HEK293 (cell line): ENCODE results near the gene DCP1B.

ENCODE experiments used
- ZNF184 ChIP-seq: fragments of 450-650 bp; IDR thresholded peaks from 2 replicates; pipeline ENCODE4 v1.5.1; 2018; ENCODE audit warnings: missing biosample characterization, mild to moderate bottlenecking, missing genetic modification characterization
- ZNF24 ChIP-seq: fragments of 450-650 bp; formaldehyde crosslinking; IDR thresholded peaks from 2 replicates; pipeline ENCODE4 v1.5.1; 2016; ENCODE audit warnings: missing biosample characterization, missing genetic modification characterization
- ZNF555 ChIP-seq: fragments of 450-650 bp; formaldehyde crosslinking; conservative IDR thresholded peaks from 2 replicates; pipeline ENCODE4 v1.5.1; 2017; ENCODE audit warnings: missing biosample characterization, mild to moderate bottlenecking, missing genetic modification characterization, inconsistent platforms
- ZNF585B ChIP-seq: fragments of 450-650 bp; formaldehyde crosslinking; IDR thresholded peaks from 2 replicates; pipeline ENCODE4 v1.5.1; 2016; ENCODE audit warnings: missing biosample characterization, missing genetic modification characterization
- TF ChIP-seq, protein P1 (sequence below): fragments of 450-650 bp; formaldehyde crosslinking; IDR thresholded peaks from 2 replicates; pipeline ENCODE4 v1.5.1; 2016; ENCODE audit warnings: missing biosample characterization, missing genetic modification characterization

DNA sequence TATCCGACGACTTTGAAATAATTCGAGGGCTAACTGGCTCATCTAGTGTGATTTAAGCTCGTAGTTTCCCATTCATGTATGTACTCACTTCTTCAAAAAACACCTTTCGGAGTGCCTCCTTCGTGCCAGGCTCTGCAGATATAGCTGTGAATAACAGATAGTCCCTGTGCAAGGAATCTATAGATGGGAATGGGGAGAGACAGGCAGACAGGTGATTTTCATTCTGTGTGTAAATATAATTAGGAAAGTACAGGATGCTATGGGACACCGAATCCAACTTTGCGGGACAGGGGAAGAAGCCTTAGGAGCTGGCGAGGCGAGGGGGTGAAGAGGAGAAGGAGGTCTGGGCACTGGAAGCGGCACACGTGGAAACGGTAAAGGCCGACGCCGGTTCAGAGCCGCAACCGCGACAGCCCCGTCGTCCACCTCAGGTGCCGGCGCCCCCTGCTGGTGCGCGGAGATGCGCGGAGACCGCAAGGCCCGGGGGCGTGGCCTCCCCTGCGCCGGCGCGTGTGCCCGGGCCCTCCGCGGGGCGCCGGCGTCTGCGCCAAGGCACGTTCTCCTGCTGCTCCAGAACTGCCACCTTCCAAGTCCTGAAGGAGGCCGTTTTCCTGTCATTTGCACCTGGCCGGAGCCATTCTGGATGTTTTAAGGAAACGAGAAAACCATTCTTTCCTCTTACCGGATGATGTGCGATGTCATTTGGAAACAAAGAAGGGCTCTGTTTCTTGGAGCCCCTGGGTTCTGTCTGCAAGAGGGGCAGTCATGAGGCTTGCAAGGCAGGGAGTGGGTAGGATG is 30.6 kb upstream of the DCP1B start:
- TF ChIP-seq ZNF24 (tag by site-specific recombination): no peak
- TF ChIP-seq, protein P1, sequence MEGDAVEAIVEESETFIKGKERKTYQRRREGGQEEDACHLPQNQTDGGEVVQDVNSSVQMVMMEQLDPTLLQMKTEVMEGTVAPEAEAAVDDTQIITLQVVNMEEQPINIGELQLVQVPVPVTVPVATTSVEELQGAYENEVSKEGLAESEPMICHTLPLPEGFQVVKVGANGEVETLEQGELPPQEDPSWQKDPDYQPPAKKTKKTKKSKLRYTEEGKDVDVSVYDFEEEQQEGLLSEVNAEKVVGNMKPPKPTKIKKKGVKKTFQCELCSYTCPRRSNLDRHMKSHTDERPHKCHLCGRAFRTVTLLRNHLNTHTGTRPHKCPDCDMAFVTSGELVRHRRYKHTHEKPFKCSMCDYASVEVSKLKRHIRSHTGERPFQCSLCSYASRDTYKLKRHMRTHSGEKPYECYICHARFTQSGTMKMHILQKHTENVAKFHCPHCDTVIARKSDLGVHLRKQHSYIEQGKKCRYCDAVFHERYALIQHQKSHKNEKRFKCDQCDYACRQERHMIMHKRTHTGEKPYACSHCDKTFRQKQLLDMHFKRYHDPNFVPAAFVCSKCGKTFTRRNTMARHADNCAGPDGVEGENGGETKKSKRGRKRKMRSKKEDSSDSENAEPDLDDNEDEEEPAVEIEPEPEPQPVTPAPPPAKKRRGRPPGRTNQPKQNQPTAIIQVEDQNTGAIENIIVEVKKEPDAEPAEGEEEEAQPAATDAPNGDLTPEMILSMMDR (tag by site-specific recombination): peak; percentile 86
- TF ChIP-seq ZNF585B (tag by site-specific recombination): no peak
- TF ChIP-seq ZNF555: no peak
- peak; percentile 70; the same call in 1 of the 2 replicates for TF ChIP-seq ZNF184
